HG03442 (cell line): ENCODE measurements around the gene KANSL1.
"Not testable (repeated sequence)": the region's sequence is repeated elsewhere in the genome, so short reads cannot be mapped to it uniquely, and the experiment has no call there.

Experiments used
- ATAC-seq: cut with Tn5 transposase; IDR thresholded peaks from one replicate; pipeline ENCODE4 v1.9.1; 2021; ENCODE audit warnings: mild to moderate bottlenecking, moderate library complexity; ENCODE audit not compliant: unreplicated experiment

The KANSL1 gene

DNA sequence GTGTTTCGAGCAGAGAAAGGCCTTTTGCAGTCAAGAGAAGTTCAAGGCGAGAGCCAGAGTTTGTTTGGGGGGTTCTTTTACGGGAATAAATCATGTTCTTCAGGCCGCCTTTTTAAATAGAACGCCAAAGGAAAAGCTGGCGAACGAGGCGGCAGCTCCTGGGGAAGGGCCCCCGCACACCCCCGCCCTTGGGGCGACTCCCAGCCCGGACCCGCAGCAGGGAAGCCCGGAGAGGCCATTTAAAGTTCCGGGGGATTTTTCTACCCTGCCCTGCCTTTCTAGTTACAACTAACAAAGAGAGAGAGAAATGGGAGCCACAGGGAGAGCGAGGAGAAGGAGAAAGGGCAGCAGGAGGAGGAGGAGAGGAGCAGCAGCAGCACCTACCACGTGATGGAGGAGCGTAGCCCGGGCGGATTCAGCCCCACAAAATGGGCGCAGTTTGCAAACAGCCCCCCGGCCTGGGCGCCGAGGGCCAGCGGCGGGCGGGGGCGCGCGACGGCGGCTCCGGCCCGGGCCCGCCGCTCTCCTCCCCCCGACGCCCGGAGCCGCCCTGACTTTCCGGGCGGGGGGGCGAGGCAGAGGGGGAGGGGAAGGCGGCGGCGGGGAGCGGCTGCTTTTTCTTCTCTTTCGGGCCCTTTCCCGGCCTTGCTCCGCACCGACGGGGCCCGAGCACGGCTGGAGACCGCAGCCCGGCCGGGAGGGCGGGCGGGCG, 634 bp downstream of the KANSL1 start:
- peak; percentile 30 for ATAC-seq

- ATAC-seq = no peak
These were observed 1.1 kb downstream of the KANSL1 start for GRCh38 chr17:46192189-46192438.

DNA sequence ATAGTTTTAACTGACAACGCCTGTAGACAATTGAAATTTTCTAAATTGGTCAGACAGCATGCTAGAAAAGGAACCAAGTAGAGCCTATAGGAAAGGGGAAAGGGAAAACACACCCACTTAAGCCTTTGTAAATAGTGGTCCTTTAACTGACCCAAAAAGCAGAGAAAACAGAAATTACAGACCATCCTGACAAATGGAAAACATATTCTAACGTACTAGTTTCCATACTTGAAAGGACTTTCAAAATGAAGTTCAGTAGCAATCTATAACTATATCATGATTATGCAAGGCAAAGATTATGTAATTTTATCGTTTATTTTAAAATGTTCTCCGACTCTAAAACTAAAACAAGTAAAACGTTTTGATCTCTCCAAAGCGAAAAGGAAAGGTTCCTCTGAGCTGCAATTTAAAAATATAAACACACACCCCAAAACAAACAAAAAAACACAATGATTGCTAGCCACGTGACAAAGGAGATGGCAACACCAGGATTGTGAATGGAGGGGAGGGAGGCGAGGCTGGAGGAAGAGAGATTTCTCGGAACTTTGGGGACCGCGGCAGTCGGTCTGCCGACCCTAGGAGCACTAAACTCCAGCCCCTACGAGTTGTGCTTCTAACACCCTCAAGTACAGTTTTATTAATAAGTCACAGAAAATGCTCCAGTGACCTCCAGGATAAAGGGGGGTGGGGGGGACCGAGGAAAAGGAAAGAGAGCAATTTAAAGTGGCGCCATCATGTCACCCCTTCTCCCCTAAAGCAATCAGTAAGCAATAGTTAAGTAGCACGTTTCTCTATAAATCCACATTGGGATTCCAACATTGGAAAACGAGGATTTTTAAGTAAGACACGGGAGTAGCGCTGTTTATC, 1.7 kb downstream of the KANSL1 start:
- ATAC-seq = no peak

DNA sequence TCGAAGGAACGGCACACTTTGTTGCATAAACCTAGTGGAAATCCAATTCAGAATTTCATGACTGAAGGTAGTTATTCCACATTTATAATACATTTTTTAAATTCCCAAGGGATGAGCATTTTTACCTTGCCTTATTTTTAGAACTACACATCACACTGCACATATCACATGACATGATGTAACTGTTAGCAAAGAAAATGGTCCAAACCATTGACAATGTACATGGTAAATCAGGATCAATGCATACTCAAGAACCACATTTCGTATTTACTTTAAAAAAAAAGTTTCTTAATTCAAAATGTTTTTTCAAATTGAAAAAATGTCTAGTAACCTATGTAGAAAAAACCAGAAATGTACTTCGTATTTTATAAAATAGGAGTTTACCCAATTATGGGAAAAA, 2.5 kb downstream of the KANSL1 start:
- no peak for ATAC-seq

- ATAC-seq = not testable (repeated sequence)
These were observed 6.4 kb downstream of the KANSL1 start for GRCh38 chr17:46186827-46187235.

- ATAC-seq = no peak
These were observed 8.5 kb downstream of the KANSL1 start for GRCh38 chr17:46184696-46185095.

DNA sequence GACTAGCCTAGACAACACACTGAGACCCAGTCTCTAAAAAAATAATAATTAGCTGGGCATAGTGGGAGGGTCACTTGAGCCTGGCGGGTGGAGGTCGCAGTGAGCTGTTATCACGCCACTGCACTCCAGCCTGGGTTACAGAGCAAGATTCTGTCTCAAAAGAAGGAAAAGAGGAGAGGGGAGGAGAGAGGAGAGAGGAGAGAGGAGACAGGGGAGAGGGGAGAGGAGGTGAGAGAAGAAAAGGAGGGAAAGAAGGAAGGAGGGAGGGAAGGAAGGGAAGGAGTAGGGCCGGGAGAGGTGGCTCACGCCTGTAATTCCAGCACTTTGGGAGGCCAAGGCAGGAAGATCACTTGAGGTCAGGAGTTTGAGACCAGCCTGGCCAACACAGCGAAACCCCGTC, 9.8 kb downstream of the KANSL1 start:
- not testable (repeated sequence) for ATAC-seq

GRCh38 chr17:46182961-46183360, 10.3 kb downstream of the KANSL1 start:
- ATAC-seq = no peak

DNA sequence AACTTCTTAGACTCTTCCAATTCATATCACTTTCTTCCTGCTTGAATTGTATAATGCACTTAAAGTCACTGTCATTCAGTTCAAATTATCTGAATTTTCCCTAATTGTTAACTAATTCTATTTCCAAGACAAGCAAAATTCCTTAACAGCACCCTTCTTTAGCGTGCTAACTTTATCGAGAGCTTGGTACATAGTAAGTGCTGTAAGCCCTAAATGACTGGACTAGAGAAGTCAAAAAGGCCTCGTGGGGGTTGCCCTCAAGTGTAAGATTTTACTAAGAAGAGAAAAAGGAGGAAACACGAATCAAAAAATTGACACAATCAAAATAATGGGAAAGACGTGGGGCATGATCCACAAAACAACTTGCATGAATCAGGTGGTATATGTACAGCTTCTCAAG, 11.3 kb downstream of the KANSL1 start:
- no peak for ATAC-seq

DNA sequence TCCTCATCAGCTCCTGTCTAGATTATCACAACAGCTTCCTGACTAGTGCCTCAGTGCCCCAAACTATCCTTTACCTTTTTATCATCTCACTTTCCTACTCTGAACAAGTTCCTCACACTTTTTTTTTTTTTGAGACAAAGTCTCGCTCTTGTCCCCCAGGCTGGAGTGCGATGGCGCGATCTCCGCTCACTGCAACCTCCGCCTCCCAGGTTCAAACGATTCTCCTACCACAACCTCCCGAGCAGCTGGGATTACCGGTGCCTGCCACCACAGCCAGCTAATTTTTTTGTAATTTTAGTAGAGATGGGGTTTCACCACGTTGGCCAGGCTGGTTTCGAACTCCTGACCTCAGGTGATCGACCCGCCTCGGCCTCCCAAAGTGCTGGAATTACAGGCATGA, 11.9 kb downstream of the KANSL1 start:
- not testable (repeated sequence) for ATAC-seq

DNA sequence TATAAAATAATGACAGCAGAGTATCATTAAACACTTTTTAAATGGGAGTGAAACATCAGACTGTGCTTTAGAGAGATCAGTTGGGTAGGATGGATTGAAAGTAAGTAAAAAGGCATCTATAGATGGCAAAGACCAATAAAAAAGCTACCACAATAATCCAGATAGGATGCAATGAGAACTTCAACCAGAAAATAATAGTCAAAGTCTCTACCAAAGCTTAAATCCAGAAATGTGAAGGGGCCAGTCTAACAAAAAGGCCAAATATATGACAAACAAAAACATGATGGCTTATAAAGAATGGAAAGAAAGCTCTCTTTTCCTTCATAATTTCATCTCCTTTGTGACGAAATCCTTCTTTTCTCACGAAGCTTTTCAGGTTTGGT, 12.3 kb downstream of the KANSL1 start:
- no peak for ATAC-seq

GRCh38 chr17:46180185-46180891, 12.9 kb downstream of the KANSL1 start:
- ATAC-seq = not testable (repeated sequence)

GRCh38 chr17:46179375-46179999, 13.7 kb downstream of the KANSL1 start:
- no peak for ATAC-seq

- ATAC-seq = no peak
These were observed 14.5 kb downstream of the KANSL1 start for GRCh38 chr17:46178550-46179214.

- no peak for ATAC-seq
These were observed 16.3 kb downstream of the KANSL1 start for GRCh38 chr17:46176975-46177374.

GRCh38 chr17:46175891-46176290, 17.3 kb downstream of the KANSL1 start:
- ATAC-seq = no peak

GRCh38 chr17:46173153-46173552, 20.1 kb downstream of the KANSL1 start:
- no peak for ATAC-seq

GRCh38 chr17:46171939-46172338, 21.3 kb downstream of the KANSL1 start:
- ATAC-seq = no peak

DNA sequence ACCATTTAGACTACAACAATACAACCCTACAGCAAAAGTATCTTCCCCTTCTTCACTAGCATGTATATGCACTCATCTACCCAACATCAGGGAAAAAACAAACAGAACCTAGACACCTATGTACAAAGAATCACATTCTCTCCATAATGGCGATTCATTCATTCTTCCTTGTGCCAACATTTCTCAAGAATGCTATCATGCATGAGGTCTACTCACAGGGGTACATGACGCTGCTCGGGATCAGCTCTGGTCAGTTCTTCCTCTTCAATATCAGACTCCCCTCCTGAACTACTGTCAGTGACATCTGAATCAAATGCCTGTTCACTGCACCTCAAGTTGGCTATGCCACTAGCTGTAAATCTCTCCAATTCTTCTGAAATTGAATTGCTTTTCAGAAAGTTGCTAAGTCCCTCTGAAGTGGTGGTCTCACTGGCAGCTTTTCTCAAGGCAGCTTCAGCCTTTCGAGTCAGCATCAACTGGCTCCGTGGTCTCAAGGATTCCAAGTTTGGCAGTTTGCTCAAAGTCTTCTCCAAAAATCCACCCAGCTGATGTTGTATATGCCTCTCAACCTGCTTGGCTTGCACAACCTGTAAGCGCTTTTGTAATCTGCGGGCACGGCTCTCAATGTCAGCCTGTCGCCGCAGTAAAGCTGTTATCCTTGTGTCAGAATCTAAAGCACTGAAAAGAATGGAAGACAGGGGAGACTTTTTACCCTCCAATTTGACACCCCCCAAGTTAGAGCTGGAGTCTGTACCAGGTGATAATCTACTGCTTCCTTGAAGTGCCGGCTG, 22.4 kb downstream of the KANSL1 start:
- no peak for ATAC-seq
